ENCODE measurements around the gene ACOXL.

DNA sequence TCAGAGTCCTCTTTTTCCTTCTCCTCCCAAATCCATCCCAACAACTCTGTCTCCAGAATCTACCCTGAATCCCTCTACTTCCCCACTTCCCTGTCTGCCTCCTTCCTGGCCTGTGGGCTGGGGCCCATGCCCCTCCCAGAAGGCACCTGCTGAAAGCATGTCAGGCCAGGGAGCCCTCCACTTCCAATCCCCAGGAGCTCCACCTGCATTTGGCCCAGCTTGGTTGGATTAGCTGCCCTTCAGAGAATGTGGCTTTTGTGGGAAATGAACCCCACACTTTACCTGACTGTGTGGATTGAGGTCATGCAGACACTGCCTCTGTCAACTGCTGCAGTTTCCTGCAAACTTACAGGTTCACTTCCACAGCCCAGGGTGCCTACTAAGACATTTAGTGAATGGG, 58.5 kb downstream of the ACOXL start:
- no peak for TF ChIP-seq EZH2 (IDR thresholded peaks at IDR 0.05; ENCODE audit: insufficient read depth, poor library complexity, severe bottlenecking)
- TF ChIP-seq EZH2phosphoT487 (IDR thresholded peaks at IDR 0.05; ENCODE audit: insufficient read depth, low read depth) = no peak
